Measurements from ENCODE around the gene GUCA2B.

Gene GUCA2B

GRCh38 chr1:42142894-42143675 is 10.1 kb upstream of the GUCA2B start:
- H3K4me3 ChIP-seq (ENCODE audit: low read depth, low read length): no peak overlapping the region

- H3K4me3 ChIP-seq (ENCODE audit: low read depth, low read length): no peak overlapping the region
Measured at GRCh38 chr1:42143896-42144710, 9.1 kb upstream of the GUCA2B start.

GRCh38 chr1:42144711-42145388 is 8.4 kb upstream of the GUCA2B start:
- no peak overlapping the region for H3K4me3 ChIP-seq (ENCODE audit: low read depth, low read length)

GRCh38 chr1:42145389-42145716 is 7.9 kb upstream of the GUCA2B start:
- H3K4me3 ChIP-seq (ENCODE audit: low read depth, low read length): no peak overlapping the region

GRCh38 chr1:42145764-42146625 is 7.2 kb upstream of the GUCA2B start:
- H3K4me3 ChIP-seq (ENCODE audit: low read depth, low read length): no peak overlapping the region

GRCh38 chr1:42146626-42147320 is 6.4 kb upstream of the GUCA2B start:
- no peak overlapping the region for H3K4me3 ChIP-seq (ENCODE audit: low read depth, low read length)

GRCh38 chr1:42148166-42148565 is 5.0 kb upstream of the GUCA2B start:
- no peak overlapping the region for H3K4me3 ChIP-seq (ENCODE audit: low read depth, low read length)

- no peak overlapping the region for H3K4me3 ChIP-seq (ENCODE audit: low read depth, low read length)
Measured at GRCh38 chr1:42150651-42151050, 2.6 kb upstream of the GUCA2B start.

GRCh38 chr1:42152119-42152518 is 1.1 kb upstream of the GUCA2B start:
- H3K4me3 ChIP-seq (ENCODE audit: low read depth, low read length): no peak overlapping the region

- H3K4me3 ChIP-seq (ENCODE audit: low read depth, low read length): no peak overlapping the region
Measured at GRCh38 chr1:42153624-42154023, 414 bp downstream of the GUCA2B start.

GRCh38 chr1:42154685-42155084 is 1.5 kb downstream of the GUCA2B start:
- H3K4me3 ChIP-seq (ENCODE audit: low read depth, low read length): no peak overlapping the region

- H3K4me3 ChIP-seq (ENCODE audit: low read depth, low read length): no peak overlapping the region
Measured at GRCh38 chr1:42155362-42155761, 2.2 kb downstream of the GUCA2B start.

- H3K4me3 ChIP-seq (ENCODE audit: low read depth, low read length): no peak overlapping the region
Measured at GRCh38 chr1:42157667-42158066, 4.5 kb downstream of the GUCA2B start.

- H3K4me3 ChIP-seq (ENCODE audit: low read depth, low read length): no peak overlapping the region
Measured at GRCh38 chr1:42158189-42158588, 5.0 kb downstream of the GUCA2B start.

- no peak overlapping the region for H3K4me3 ChIP-seq (ENCODE audit: low read depth, low read length)
Measured at GRCh38 chr1:42162181-42162580, 9.0 kb downstream of the GUCA2B start.

GRCh38 chr1:42163114-42163513 is 9.9 kb downstream of the GUCA2B start:
- no peak overlapping the region for H3K4me3 ChIP-seq (ENCODE audit: low read depth, low read length)

GRCh38 chr1:42163536-42164503 is 10.6 kb downstream of the GUCA2B start:
- H3K4me3 ChIP-seq (ENCODE audit: low read depth, low read length): no peak overlapping the region

GRCh38 chr1:42164551-42165420 is 11.6 kb downstream of the GUCA2B start, which contains the start of gene GUCA2A:
TSS of gene GUCA2A (minus strand) at chr1:42164745. CDS start at chr1:42164712, 33 bp downstream.
- H3K4me3 ChIP-seq (ENCODE audit: low read depth, low read length): no peak within 1 kb of the TSS
